ENCODE measurements around the gene ELANE.
A peak's percentile ranks its signal among the peaks of the same experiment; 100 is the strongest.
"Not testable (repeated sequence)": the region's sequence is repeated elsewhere in the genome, so short reads cannot be mapped to it uniquely, and the experiment has no call there.

Gene ELANE

GRCh38 chr19:882871-883497 lies 30.9 kb downstream of the ELANE start:
- DNase-seq: no peak

- DNase-seq: no peak
Measured at GRCh38 chr19:883661-884211, 31.6 kb downstream of the ELANE start.

GRCh38 chr19:884420-885211 lies 32.5 kb downstream of the ELANE start:
- no peak for DNase-seq

GRCh38 chr19:885536-886224 lies 33.6 kb downstream of the ELANE start:
- no peak for DNase-seq

- DNase-seq: no peak
Measured at GRCh38 chr19:887072-887471, 35.0 kb downstream of the ELANE start.

- no peak for DNase-seq
Measured at GRCh38 chr19:887599-887998, 35.5 kb downstream of the ELANE start.

GRCh38 chr19:888581-889385 lies 36.7 kb downstream of the ELANE start:
- DNase-seq: no peak

- no peak for DNase-seq
Measured at GRCh38 chr19:889662-890295, 37.7 kb downstream of the ELANE start.

- DNase-seq: no peak
Measured at GRCh38 chr19:890831-891230, 38.7 kb downstream of the ELANE start.

GRCh38 chr19:891421-892200 lies 39.5 kb downstream of the ELANE start:
- DNase-seq: not testable (repeated sequence)

GRCh38 chr19:892243-892893 lies 40.3 kb downstream of the ELANE start:
- no peak for DNase-seq

- DNase-seq: peak; percentile 89
Measured at GRCh38 chr19:892894-893689, 41.0 kb downstream of the ELANE start, which contains the start of the genes MED16 and RNU6-9. MED16 (minus strand) TSS chr19:893187; CDS start chr19:891131, 2,056 bp downstream. RNU6-9 (plus strand) TSS chr19:893484.

- DNase-seq: no peak
Measured at GRCh38 chr19:896434-896833, 44.3 kb downstream of the ELANE start.

GRCh38 chr19:896999-897398 lies 44.9 kb downstream of the ELANE start:
- DNase-seq: no peak

GRCh38 chr19:897442-898039 lies 45.4 kb downstream of the ELANE start:
- DNase-seq: no peak

- DNase-seq: no peak
Measured at GRCh38 chr19:898663-899062, 46.6 kb downstream of the ELANE start.

GRCh38 chr19:899336-900042 lies 47.4 kb downstream of the ELANE start:
- DNase-seq: no peak

- DNase-seq: no peak
Measured at GRCh38 chr19:900043-900301, 47.9 kb downstream of the ELANE start.
